ENCODE measurements around the gene FAM163B.

DNA sequence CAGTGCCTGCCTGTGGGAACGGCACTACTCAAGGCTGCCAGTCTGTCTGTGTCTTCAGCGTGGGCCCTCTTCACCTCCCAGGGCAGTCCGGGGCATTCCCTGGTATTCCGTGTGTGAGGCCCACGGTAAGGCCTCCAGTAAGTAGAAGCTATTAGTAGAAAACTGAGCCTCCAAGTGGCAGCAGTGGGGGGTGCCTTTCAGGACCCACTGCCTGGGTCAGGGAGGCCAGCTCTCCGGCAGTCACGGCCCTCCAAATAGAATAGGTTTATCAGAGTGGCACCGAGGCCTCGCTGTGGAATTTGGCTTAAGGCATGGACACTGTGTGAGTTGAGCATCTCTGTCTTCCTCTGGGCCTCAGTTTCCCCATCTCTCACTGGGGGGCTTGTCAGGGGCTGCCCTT lies 51.6 kb downstream of the FAM163B start:
- TF ChIP-seq GTF2F1 (IDR thresholded peaks at IDR 0.05; ENCODE audit: borderline replicate concordance, low read depth, low read length) = no peak
- TF ChIP-seq, protein P1, sequence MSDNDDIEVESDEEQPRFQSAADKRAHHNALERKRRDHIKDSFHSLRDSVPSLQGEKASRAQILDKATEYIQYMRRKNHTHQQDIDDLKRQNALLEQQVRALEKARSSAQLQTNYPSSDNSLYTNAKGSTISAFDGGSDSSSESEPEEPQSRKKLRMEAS (IDR thresholded peaks at IDR 0.05) = no peak
- no peak for TF ChIP-seq EP300 (IDR thresholded peaks at IDR 0.05; ENCODE audit: borderline replicate concordance in 1 of 2, low read depth in 2 of 2, low read length in 2 of 2)
- TF ChIP-seq, protein P2, sequence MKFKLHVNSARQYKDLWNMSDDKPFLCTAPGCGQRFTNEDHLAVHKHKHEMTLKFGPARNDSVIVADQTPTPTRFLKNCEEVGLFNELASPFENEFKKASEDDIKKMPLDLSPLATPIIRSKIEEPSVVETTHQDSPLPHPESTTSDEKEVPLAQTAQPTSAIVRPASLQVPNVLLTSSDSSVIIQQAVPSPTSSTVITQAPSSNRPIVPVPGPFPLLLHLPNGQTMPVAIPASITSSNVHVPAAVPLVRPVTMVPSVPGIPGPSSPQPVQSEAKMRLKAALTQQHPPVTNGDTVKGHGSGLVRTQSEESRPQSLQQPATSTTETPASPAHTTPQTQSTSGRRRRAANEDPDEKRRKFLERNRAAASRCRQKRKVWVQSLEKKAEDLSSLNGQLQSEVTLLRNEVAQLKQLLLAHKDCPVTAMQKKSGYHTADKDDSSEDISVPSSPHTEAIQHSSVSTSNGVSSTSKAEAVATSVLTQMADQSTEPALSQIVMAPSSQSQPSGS (IDR thresholded peaks at IDR 0.05; ENCODE audit: low read length) = no peak
- TF ChIP-seq POLR2A (IDR thresholded peaks at IDR 0.05; ENCODE audit: control extremely low read depth in 1 of 2, low read depth in 2 of 2, low read length in 2 of 2) = no peak

Measured in H1 (cell line).